CD14-positive monocyte (primary cell): Measurements from ENCODE around the gene PTPRN2. TPM values are rescaled to one million over a fixed set of nuclear protein-coding genes. Genes with fewer than 3 reads are reported as not detected.

Experiments used
- DNase-seq, 3 donors: peaks; one replicate each; pipeline ENCODE4 v3.0.0-alpha.2; 2011 to 2022
- H2AFZ ChIP-seq: 2 replicates; pipeline ENCODE4 v1.6.0; 2012; ENCODE audit warnings: mild to moderate bottlenecking, low read depth, low read length, inconsistent platforms; ENCODE audit not compliant: insufficient read depth, poor library complexity, severe bottlenecking
- H3K27ac ChIP-seq, 2 donors: 1 replicate in 1 of 2; 2 replicates in 1 of 2; pipeline ENCODE4 v1.5.1; 2012 to 2013; ENCODE audit warnings: low read length in 2 of 2, control low read depth in 1 of 2, inconsistent platforms in 1 of 2, low read depth in 1 of 2, mild to moderate bottlenecking in 1 of 2
- H3K27me3 ChIP-seq, 2 donors: one replicate each; pipeline versions ENCODE4 v1.6.0 to v1.6.1; 2011 to 2013; ENCODE audit warnings: low read length in 2 of 2; ENCODE audit not compliant: control insufficient read depth in 2 of 2, insufficient read depth in 2 of 2
- H3K36me3 ChIP-seq, 2 donors: replicated peaks in 1 of 2; 1 replicate in 1 of 2; 2 replicates in 1 of 2; pipeline versions ENCODE4 v1.5.1 to v1.6.1; 2012 to 2013; ENCODE audit warnings: low read length in 2 of 2, control low read depth in 1 of 2, inconsistent platforms in 1 of 2, mild to moderate bottlenecking in 1 of 2; ENCODE audit not compliant: insufficient read depth in 2 of 2, control insufficient read depth in 1 of 2
- H3K4me1 ChIP-seq, 2 donors: 1 replicate in 1 of 2; 2 replicates in 1 of 2; pipeline versions ENCODE4 v1.5.1 to v1.6.1; 2012 to 2013; ENCODE audit warnings: low read length in 2 of 2, control low read depth in 1 of 2, inconsistent platforms in 1 of 2, mild to moderate bottlenecking in 1 of 2, moderate library complexity in 1 of 2; ENCODE audit not compliant: insufficient read depth in 2 of 2, control insufficient read depth in 1 of 2
- H3K4me2 ChIP-seq: replicated peaks from 2 replicates; pipeline ENCODE3; 2012; ENCODE audit warnings: low read length, moderate library complexity, mild to moderate bottlenecking; ENCODE audit not compliant: poor library complexity, severe bottlenecking; ENCODE audit errors: extremely low read depth
- H3K4me3 ChIP-seq, 3 experiments: fragments of 200-600 bp in 1 of 3; sonication (generic) in 1 of 3; replicated peaks in 1 of 3; 1 replicate in 2 of 3; 2 replicates in 1 of 3; pipeline ENCODE4 v1.5.1; 2011 to 2013; ENCODE audit warnings: low read length in 3 of 3, mild to moderate bottlenecking in 3 of 3, control low read depth in 2 of 3, low read depth in 2 of 3, inconsistent platforms in 1 of 3, moderate library complexity in 1 of 3
- H3K79me2 ChIP-seq: 2 replicates; pipeline ENCODE4 v1.6.0; 2012; ENCODE audit warnings: mild to moderate bottlenecking, control low read depth, inconsistent platforms, low read length, moderate library complexity; ENCODE audit not compliant: insufficient read depth
- H3K9ac ChIP-seq: 2 replicates; pipeline ENCODE4 v1.6.0; 2017; ENCODE audit warnings: low read length, mild to moderate bottlenecking; ENCODE audit not compliant: insufficient read depth, poor library complexity, severe bottlenecking
- H3K9me3 ChIP-seq, 2 donors: replicated peaks in 1 of 2; 1 replicate in 1 of 2; 2 replicates in 1 of 2; pipeline versions ENCODE4 v1.5.1 to v1.6.1; 2012 to 2013; ENCODE audit warnings: low read length in 2 of 2, control low read depth in 1 of 2; ENCODE audit not compliant: control insufficient read depth in 1 of 2, insufficient read depth in 1 of 2
- H4K20me1 ChIP-seq: 2 replicates; pipeline ENCODE4 v1.6.0; 2012; ENCODE audit warnings: mild to moderate bottlenecking, low read length, control low read depth, moderate library complexity; ENCODE audit not compliant: insufficient read depth
- H3K27ac Mint-ChIP-seq, 7 donors: one replicate each; pipeline ENCODE4 v1.8.0; 2020; ENCODE audit warnings: mild to moderate bottlenecking in 7 of 7, mixed read lengths in 7 of 7, moderate library complexity in 6 of 7, inconsistent platforms in 2 of 7
- H3K27me3 Mint-ChIP-seq, 3 donors: one replicate each; pipeline ENCODE4 v1.8.0; 2021 to 2022; ENCODE audit warnings: low read depth in 3 of 3, mild to moderate bottlenecking in 3 of 3, mixed read lengths in 3 of 3, moderate library complexity in 3 of 3, inconsistent platforms in 1 of 3
- H3K36me3 Mint-ChIP-seq, 2 donors: one replicate each; pipeline ENCODE4 v1.8.0; 2020; ENCODE audit warnings: mixed read lengths in 2 of 2, inconsistent platforms in 1 of 2, mild to moderate bottlenecking in 1 of 2
- H3K4me1 Mint-ChIP-seq: one replicate; pipeline ENCODE4 v1.8.0; 2020; ENCODE audit warnings: mild to moderate bottlenecking, mixed read lengths
- H3K4me3 Mint-ChIP-seq, 2 donors: one replicate each; pipeline ENCODE4 v1.8.0; 2020; ENCODE audit warnings: mild to moderate bottlenecking in 2 of 2, mixed read lengths in 2 of 2, moderate library complexity in 1 of 2
- H3K9me3 Mint-ChIP-seq, 7 donors: one replicate each; pipeline ENCODE4 v1.8.0; 2020 to 2022; ENCODE audit warnings: mixed read lengths in 7 of 7, mild to moderate bottlenecking in 6 of 7, moderate library complexity in 6 of 7, inconsistent platforms in 2 of 7
- WGBS: methylation state at CpG from one replicate; pipeline ENCODE4 v1.1.5; 2013; ENCODE audit warnings: missing lambda C conversion rate; ENCODE audit not compliant: insufficient coverage; 5-methylcytosine and 5-hydroxymethylcytosine counted together
- intact Hi-C, 2 donors: fragments of 100-400 bp; cut with micrococcal nuclease; formaldehyde crosslinking; loops; one replicate each; pipeline versions ENCODE4 v1.15.0 to v1.15.1; 2023
- polyA plus RNA-seq, 3 donors: library from polyadenylated mRNA; depleted of rRNA in 1 of 3; unstranded in 2 of 3; stranded (reverse) in 1 of 3; fragments of 300-500 nt in 2 of 3; fragments of >200 nt in 1 of 3; fragmentation: Illumina TruSeq in 2 of 3; gene quantifications; 1 replicate in 2 of 3; 2 replicates in 1 of 3; pipeline ENCODE4 v1.2.3, GENCODE V29; 2012 to 2021
- TF ChIP-seq, protein P1 (sequence below): fragments of 200-600 bp; IDR thresholded peaks from one replicate; pipeline ENCODE4 v1.8.0; 2022; ENCODE audit warnings: antibody characterized with exemption, mild to moderate bottlenecking

The PTPRN2 gene
- polyA plus RNA-seq, 3 donors = 0.25 to 1.4 (median 0.97) TPM

DNA sequence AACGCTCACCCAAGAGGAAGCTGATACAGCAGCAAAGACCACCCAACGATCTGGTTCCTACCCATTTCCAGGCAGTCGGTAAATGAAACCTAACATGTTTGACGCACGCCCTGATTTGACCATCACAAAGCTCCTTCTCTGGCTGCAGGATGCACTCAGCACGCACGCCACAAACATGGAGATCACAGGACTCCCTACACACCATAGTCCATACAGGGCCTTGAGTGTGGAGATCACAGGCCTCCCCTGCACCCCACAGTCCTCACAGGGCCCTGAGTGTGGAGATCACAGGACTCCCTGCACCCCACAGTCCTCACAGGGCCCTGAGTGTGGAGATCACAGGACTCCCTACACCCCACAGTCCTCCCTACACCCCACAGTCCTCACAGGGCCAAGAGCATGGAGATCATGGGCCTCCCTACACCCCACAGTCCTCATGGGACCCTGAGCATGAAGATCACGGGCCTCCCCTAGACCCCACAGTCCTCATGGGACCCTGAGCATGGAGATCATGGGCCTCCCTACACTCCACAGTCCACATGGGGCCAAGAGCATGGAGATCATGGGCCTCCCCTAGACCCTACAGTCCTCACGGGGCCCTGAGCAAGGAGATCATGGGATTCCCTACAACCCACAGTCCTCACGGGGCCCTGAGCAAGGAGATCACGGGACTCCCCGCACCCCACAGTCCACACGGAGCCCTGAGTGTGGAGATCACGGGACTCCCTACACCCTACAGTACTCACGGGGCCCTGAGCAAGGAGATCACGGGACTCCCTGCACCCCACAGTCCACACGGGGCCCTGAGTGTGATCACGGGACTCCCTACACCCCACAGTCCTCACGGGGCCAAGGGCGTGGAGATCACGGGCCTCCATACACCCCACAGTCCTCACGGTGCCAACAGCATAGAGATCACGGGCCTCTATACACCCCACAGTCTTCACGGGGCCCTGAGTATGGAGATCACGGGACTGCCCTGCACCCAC is 841.6 kb downstream of the PTPRN2 start:
- no peak overlapping the region for H3K4me3 ChIP-seq
- H2AFZ ChIP-seq = no peak overlapping the region
- WGBS = 93% methylated on average over 21 of the region's 25 CpGs
- Mint-ChIP-seq H3K27ac (no peak overlapping the region), H3K36me3 (no peaks in the 10 kb centered on the region), H3K4me1 (no peaks in the 10 kb centered on the region), H3K9me3 (no peaks in the 10 kb centered on the region), H3K4me3 (no peak overlapping the region), H3K27me3 (peaks cover 6 to 8% (median 7%) of the 10 kb centered on the region in 3 donors)
- H3K36me3 ChIP-seq = no peaks in the 10 kb centered on the region
- no peaks in the 10 kb centered on the region for H3K27me3 ChIP-seq
- H3K4me1 ChIP-seq = no peaks in the 10 kb centered on the region
- H3K79me2 ChIP-seq = no peaks in the 10 kb centered on the region
- no peaks in the 10 kb centered on the region for H3K9me3 ChIP-seq
- no peak for DNase-seq
- no peak overlapping the region for H3K4me2 ChIP-seq
- intact Hi-C loops = no loop called here
- TF ChIP-seq, protein P1, sequence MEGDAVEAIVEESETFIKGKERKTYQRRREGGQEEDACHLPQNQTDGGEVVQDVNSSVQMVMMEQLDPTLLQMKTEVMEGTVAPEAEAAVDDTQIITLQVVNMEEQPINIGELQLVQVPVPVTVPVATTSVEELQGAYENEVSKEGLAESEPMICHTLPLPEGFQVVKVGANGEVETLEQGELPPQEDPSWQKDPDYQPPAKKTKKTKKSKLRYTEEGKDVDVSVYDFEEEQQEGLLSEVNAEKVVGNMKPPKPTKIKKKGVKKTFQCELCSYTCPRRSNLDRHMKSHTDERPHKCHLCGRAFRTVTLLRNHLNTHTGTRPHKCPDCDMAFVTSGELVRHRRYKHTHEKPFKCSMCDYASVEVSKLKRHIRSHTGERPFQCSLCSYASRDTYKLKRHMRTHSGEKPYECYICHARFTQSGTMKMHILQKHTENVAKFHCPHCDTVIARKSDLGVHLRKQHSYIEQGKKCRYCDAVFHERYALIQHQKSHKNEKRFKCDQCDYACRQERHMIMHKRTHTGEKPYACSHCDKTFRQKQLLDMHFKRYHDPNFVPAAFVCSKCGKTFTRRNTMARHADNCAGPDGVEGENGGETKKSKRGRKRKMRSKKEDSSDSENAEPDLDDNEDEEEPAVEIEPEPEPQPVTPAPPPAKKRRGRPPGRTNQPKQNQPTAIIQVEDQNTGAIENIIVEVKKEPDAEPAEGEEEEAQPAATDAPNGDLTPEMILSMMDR = no peak
- no peak overlapping the region for H3K9ac ChIP-seq
- H3K27ac ChIP-seq = no peak overlapping the region
- H4K20me1 ChIP-seq = no peaks in the 10 kb centered on the region

DNA sequence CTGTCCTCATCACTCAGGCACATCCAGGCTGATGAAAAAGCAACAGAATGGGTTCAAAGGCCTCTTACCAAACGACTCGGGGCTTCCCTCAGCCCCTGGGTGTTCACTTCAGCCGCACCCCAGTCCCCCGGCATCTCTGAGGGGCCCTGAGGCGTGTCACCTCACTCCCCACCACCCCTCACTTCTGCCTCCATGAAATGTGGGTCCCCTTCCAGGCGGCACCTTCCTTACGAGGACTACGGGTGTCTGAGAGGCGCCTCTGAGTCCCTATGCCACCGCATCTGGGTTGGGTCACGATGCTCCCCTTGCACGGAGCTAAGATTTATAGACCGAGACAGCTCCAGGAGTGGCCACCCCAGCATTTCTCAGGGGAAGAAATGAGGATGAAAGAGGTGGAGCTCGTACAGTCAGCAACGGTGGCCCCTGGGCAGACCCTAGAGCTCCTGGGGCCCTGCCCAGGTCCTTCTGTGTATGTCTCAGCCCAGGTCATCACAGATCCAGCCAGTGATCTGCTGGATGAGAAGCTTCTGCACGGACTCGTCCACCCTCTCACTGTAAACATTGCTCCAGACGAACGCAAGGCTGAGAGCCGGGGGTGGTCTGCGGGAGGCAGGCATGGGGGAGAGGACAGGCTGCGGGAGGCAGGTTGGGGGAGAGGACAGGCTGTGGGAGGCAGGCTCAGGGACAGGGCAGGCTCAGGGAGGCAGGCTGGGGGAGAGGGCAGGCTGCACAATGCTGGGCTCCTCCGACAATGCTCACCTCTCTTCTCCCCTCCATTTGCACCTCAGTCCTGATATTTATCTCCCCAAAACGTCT is 842.6 kb downstream of the PTPRN2 start:
- no peaks in the 10 kb centered on the region for H3K9me3 Mint-ChIP-seq
- TF ChIP-seq, protein P1 = no peak
- WGBS = 86% methylated on average over 13 of the region's 24 CpGs
- intact Hi-C loops = no loop called here
- H3K4me1 Mint-ChIP-seq = no peaks in the 10 kb centered on the region
- Histone ChIP-seq H3K79me2 (no peaks in the 10 kb centered on the region), H3K9me3 (no peaks in the 10 kb centered on the region), H2AFZ (no peak overlapping the region), H3K27ac (no peak overlapping the region), H3K36me3 (no peaks in the 10 kb centered on the region), H3K9ac (no peak overlapping the region), H3K4me1 (no peaks in the 10 kb centered on the region), H3K27me3 (no peaks in the 10 kb centered on the region), H4K20me1 (no peaks in the 10 kb centered on the region), H3K4me3 (no peak overlapping the region), H3K4me2 (no peak overlapping the region)
- DNase-seq = no peak
- H3K27me3 Mint-ChIP-seq = peaks cover 6 to 9% (median 6%) of the 10 kb centered on the region in 3 donors
- H3K27ac Mint-ChIP-seq = no peak overlapping the region
- no peak overlapping the region for H3K4me3 Mint-ChIP-seq
- no peaks in the 10 kb centered on the region for H3K36me3 Mint-ChIP-seq
